CD8-positive, alpha-beta memory T cell (primary cell): ENCODE data around the gene VWA8. TPM values are rescaled to one million over a fixed set of nuclear protein-coding genes. Genes with fewer than 3 reads are reported as not detected.
A peak's percentile ranks its signal among the peaks of the same experiment; 100 is the strongest.

Experiments
- CTCF ChIA-PET: fragments of 350-600 bp; sonication (Branson Sonifier 250); formaldehyde crosslinking; loops from one replicate; lab custom pipeline; 2021; ENCODE audit warnings: antibody characterized with exemption; lab: Charles Lee
- POLR2A ChIA-PET: fragments of 350-600 bp; sonication (Branson Sonifier 250); formaldehyde crosslinking; loops from one replicate; lab custom pipeline; 2021; ENCODE audit warnings: antibody characterized with exemption; lab: Charles Lee
- DNase-seq, 5 donors: peaks; one replicate each; pipeline versions ENCODE4 v3.0.0 to v3.0.0-alpha.2; 2020 to 2022; ENCODE audit warnings: mixed read lengths in 1 of 5
- H3K27ac ChIP-seq: one replicate; pipeline ENCODE4 v1.7.0; 2013; ENCODE audit warnings: low read depth, mild to moderate bottlenecking, low read length, moderate library complexity
- H3K27me3 ChIP-seq: 2 replicates; pipeline ENCODE4 v1.7.0; 2013; ENCODE audit warnings: low read length, mild to moderate bottlenecking; ENCODE audit not compliant: insufficient read depth, poor library complexity, severe bottlenecking
- H3K36me3 ChIP-seq: 2 replicates; pipeline ENCODE4 v1.7.0; 2013; ENCODE audit warnings: mild to moderate bottlenecking, low read length, moderate library complexity; ENCODE audit not compliant: insufficient read depth
- H3K4me1 ChIP-seq: 2 replicates; pipeline ENCODE4 v1.7.0; 2013; ENCODE audit warnings: mild to moderate bottlenecking, low read length, moderate library complexity; ENCODE audit not compliant: insufficient read depth
- H3K4me3 ChIP-seq: 2 replicates; pipeline ENCODE4 v1.7.0; 2013; ENCODE audit warnings: mild to moderate bottlenecking, low read length
- H3K9me3 ChIP-seq: 2 replicates; pipeline ENCODE4 v1.7.0; 2013; ENCODE audit warnings: mild to moderate bottlenecking, low read length
- H3K27ac Mint-ChIP-seq, 8 donors: one replicate each; pipeline ENCODE4 v1.8.0; 2020 to 2021; ENCODE audit warnings: mixed read lengths in 8 of 8, mild to moderate bottlenecking in 6 of 8, inconsistent platforms in 3 of 8, moderate library complexity in 3 of 8
- H3K27me3 Mint-ChIP-seq, 2 donors: one replicate each; pipeline ENCODE4 v1.8.0; 2020 to 2021; ENCODE audit warnings: mixed read lengths in 2 of 2, mild to moderate bottlenecking in 1 of 2, moderate library complexity in 1 of 2
- H3K36me3 Mint-ChIP-seq, 3 donors: one replicate each; pipeline ENCODE4 v1.8.0; 2020 to 2021; ENCODE audit warnings: mixed read lengths in 3 of 3, inconsistent platforms in 1 of 3, mild to moderate bottlenecking in 1 of 3
- H3K4me1 Mint-ChIP-seq, 3 donors: one replicate each; pipeline ENCODE4 v1.8.0; 2020 to 2021; ENCODE audit warnings: mixed read lengths in 3 of 3, inconsistent platforms in 1 of 3, mild to moderate bottlenecking in 1 of 3
- H3K4me3 Mint-ChIP-seq, 7 donors: one replicate each; pipeline ENCODE4 v1.8.0; 2020 to 2021; ENCODE audit warnings: mixed read lengths in 7 of 7, mild to moderate bottlenecking in 6 of 7, moderate library complexity in 4 of 7, inconsistent platforms in 2 of 7
- H3K9me3 Mint-ChIP-seq, 5 donors: one replicate each; pipeline ENCODE4 v1.8.0; 2020 to 2022; ENCODE audit warnings: mixed read lengths in 5 of 5, mild to moderate bottlenecking in 3 of 5, moderate library complexity in 2 of 5, inconsistent platforms in 1 of 5
- polyA plus RNA-seq: library from polyadenylated mRNA; unstranded; fragments of 300-500 nt; fragmentation: Illumina TruSeq; gene quantifications from one replicate; pipeline ENCODE4 v1.2.3, GENCODE V29; 2021
- total RNA-seq, 2 experiments: library from RNA; stranded (reverse); gene quantifications; one replicate each; pipeline ENCODE4 v1.2.3, GENCODE V29; 2021

VWA8 gene
- total and polyA plus RNA-seq, 3 experiments from 2014 or later = 6.9 to 21.3 (median 21.2) TPM

DNA sequence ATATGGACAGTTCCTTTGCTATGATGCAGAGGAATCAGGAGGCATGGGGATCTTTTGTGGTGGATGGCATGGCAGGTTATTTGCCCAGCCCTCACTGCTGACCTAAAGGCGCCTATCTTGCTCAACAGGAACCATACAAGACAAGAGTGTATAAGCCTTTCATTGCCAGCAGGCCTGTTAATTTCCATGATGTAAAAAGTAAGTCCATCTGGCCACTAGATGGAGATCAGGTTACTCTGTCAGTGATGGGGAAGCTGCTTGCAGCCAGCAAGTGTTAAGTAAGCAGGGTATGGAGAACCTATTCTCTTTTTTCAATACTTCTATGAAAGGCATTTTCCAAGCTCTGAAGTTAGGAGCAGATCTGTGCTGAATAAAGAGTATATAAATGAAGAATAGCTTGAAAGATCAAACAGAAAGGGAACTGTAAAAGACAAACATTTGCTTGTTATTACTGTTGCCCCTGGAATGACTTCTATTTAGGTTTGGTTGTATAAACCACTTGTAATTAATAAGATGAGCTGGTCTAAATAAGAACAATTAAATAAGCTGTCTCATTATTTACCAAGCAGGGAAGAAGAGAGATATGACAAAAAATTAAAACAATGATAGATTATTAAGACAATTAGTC, 292.7 kb downstream of the VWA8 start:
- H3K27me3 Mint-ChIP-seq = no peaks in the 10 kb centered on the region
- H3K27ac ChIP-seq = no peak overlapping the region
- DNase-seq = peak in 4 of 5 donors; percentile 1 to 55 (median 32)
- CTCF ChIA-PET = interaction anchor here (0.7 to 3.7 kb wide), 10 partner anchors 9 to 448 kb away, joined by 3 to 27 read pairs (median 4); no protein-coding TSS in a partner anchor
- H3K9me3 ChIP-seq = no peaks in the 10 kb centered on the region
- no peaks in the 10 kb centered on the region for H3K4me1 Mint-ChIP-seq
- H3K4me1 ChIP-seq = no peaks in the 10 kb centered on the region
- H3K4me3 Mint-ChIP-seq = no peak overlapping the region
- peak overlapping the region in 1 of 8 donors; percentile 33 for H3K27ac Mint-ChIP-seq
- H3K36me3 ChIP-seq = peaks cover 3% of the 10 kb centered on the region
- POLR2A ChIA-PET = no interaction called here
- no peak overlapping the region for H3K4me3 ChIP-seq
- H3K9me3 Mint-ChIP-seq = no peaks in the 10 kb centered on the region
- H3K27me3 ChIP-seq = no peaks in the 10 kb centered on the region
- peaks cover 0 to 32% (median 6%) of the 10 kb centered on the region in 3 donors for H3K36me3 Mint-ChIP-seq

- H3K4me1 Mint-ChIP-seq = no peaks in the 10 kb centered on the region
- Histone ChIP-seq H3K27me3 (no peaks in the 10 kb centered on the region), H3K9me3 (no peaks in the 10 kb centered on the region), H3K4me3 (no peak overlapping the region), H3K27ac (no peak overlapping the region), H3K36me3 (peaks cover 3% of the 10 kb centered on the region), H3K4me1 (no peaks in the 10 kb centered on the region)
- no peak overlapping the region for H3K27ac Mint-ChIP-seq
- no peak overlapping the region for H3K4me3 Mint-ChIP-seq
- no peak for DNase-seq
- no peaks in the 10 kb centered on the region for H3K27me3 Mint-ChIP-seq
- no peaks in the 10 kb centered on the region for H3K9me3 Mint-ChIP-seq
- peaks cover 0 to 34% (median 6%) of the 10 kb centered on the region in 3 donors for H3K36me3 Mint-ChIP-seq
- CTCF ChIA-PET = interaction anchor here (1.2 to 3.7 kb wide), 2 partner anchors 13 to 446 kb away, joined by 3 to 27 read pairs; no protein-coding TSS in a partner anchor
- POLR2A ChIA-PET = no interaction called here
Observed at GRCh38 chr13:41666644-41667043, 294.3 kb downstream of the VWA8 start.

- Histone ChIP-seq H3K36me3 (no peaks in the 10 kb centered on the region), H3K9me3 (no peaks in the 10 kb centered on the region), H3K4me3 (no peak overlapping the region), H3K27me3 (no peaks in the 10 kb centered on the region), H3K4me1 (no peaks in the 10 kb centered on the region), H3K27ac (no peak overlapping the region)
- ChIA-PET POLR2A (no interaction called here), CTCF (interaction anchor here (0.6 kb wide), 1 partner anchor 316 kb away, joined by 3 read pairs; no protein-coding TSS in a partner anchor)
- no peaks in the 10 kb centered on the region for H3K9me3 Mint-ChIP-seq
- H3K4me1 Mint-ChIP-seq = no peaks in the 10 kb centered on the region
- no peaks in the 10 kb centered on the region for H3K27me3 Mint-ChIP-seq
- DNase-seq = no peak
- H3K27ac Mint-ChIP-seq = peak overlapping the region in 3 of 8 donors; percentile 7 to 72 (median 36)
- H3K36me3 Mint-ChIP-seq = peaks cover 0 to 20% (median 0%) of the 10 kb centered on the region in 3 donors
- H3K4me3 Mint-ChIP-seq = no peak overlapping the region
Observed at GRCh38 chr13:41660411-41660810, 300.5 kb downstream of the VWA8 start.

GRCh38 chr13:41658057-41658661, 302.8 kb downstream of the VWA8 start:
- CTCF ChIA-PET = interaction anchor here (1.4 kb wide), 1 partner anchor 454 kb away, joined by 3 read pairs; no protein-coding TSS in a partner anchor

DNA sequence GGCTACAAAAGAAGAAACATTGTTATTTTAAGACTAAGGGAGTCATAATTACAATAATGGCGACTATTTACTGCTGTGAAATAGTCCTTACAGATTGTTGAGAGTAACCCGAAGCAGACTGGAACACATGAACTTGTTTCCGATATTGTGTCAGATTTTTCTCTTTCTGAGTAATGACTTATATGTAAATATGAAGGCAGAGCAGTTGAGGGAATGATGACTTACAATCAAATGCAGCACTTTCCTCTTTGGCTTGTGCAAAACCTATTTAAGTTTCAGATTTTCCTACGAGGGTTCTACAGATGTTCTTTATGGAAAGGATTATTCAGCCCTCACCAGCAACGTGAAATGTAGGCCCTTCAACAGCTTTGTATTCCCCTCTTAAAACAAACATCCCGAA, 304.9 kb downstream of the VWA8 start:
- Mint-ChIP-seq H3K27ac (peak overlapping the region in 2 of 8 donors; percentile 7 to 15), H3K4me3 (no peak overlapping the region)

More at GRCh38 chr13:41658057-41658661, 302.8 kb downstream of the VWA8 start:
- Histone ChIP-seq H3K9me3 (no peaks in the 10 kb centered on the region), H3K27me3 (no peaks in the 10 kb centered on the region), H3K36me3 (no peaks in the 10 kb centered on the region), H3K4me3 (no peak overlapping the region), H3K4me1 (no peaks in the 10 kb centered on the region), H3K27ac (no peak overlapping the region)
- no peaks in the 10 kb centered on the region for H3K27me3 Mint-ChIP-seq
- H3K36me3 Mint-ChIP-seq = peaks cover 0 to 12% (median 0%) of the 10 kb centered on the region in 3 donors
- DNase-seq = no peak
- H3K4me1 Mint-ChIP-seq = no peaks in the 10 kb centered on the region
- peak overlapping the region in 1 of 8 donors; percentile 30 for H3K27ac Mint-ChIP-seq
- no peaks in the 10 kb centered on the region for H3K9me3 Mint-ChIP-seq
- POLR2A ChIA-PET = no interaction called here
- H3K4me3 Mint-ChIP-seq = no peak overlapping the region

DNA sequence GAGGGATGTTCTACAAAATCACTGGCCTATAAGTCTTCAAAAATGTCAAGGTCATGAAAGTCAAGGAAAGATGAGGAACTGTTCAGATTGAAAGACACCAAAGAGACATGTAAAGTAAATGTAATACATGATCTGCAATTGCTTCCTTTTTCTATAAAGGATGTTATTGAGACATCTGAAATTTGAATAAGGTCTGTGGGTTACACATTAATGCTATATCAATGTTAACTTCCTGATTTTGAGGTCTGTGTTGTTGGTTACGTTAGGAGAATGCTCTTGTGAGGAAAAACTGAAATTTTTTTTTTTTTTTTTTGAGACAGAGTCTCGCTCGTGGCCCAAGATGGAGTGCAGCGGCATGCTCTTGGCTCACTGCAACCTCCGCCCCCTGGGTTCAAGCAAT, 306.1 kb downstream of the VWA8 start:
- no peaks in the 10 kb centered on the region for H3K9me3 ChIP-seq
- no peaks in the 10 kb centered on the region for H3K36me3 Mint-ChIP-seq
- H3K4me1 Mint-ChIP-seq = peaks cover 0 to 5% (median 3%) of the 10 kb centered on the region in 3 donors
- ChIA-PET POLR2A (no interaction called here), CTCF (no interaction called here)
- H3K9me3 Mint-ChIP-seq = no peaks in the 10 kb centered on the region
- H3K4me3 ChIP-seq = no peak overlapping the region
- no peaks in the 10 kb centered on the region for H3K36me3 ChIP-seq
- H3K27me3 Mint-ChIP-seq = no peaks in the 10 kb centered on the region
- H3K4me1 ChIP-seq = no peaks in the 10 kb centered on the region
- H3K27ac Mint-ChIP-seq = peak overlapping the region in 1 of 8 donors; percentile 1
- no peak for DNase-seq
- no peak overlapping the region for H3K27ac ChIP-seq
- H3K27me3 ChIP-seq = no peaks in the 10 kb centered on the region
- no peak overlapping the region for H3K4me3 Mint-ChIP-seq

More for the DNA sequence above, 304.9 kb downstream of the VWA8 start:
- ChIA-PET CTCF (interaction anchor here (1.8 kb wide), 1 partner anchor 197 kb away, joined by 6 read pairs; no protein-coding TSS in a partner anchor), POLR2A (no interaction called here)
- Mint-ChIP-seq H3K36me3 (peaks cover 0 to 3% (median 0%) of the 10 kb centered on the region in 3 donors), H3K9me3 (no peaks in the 10 kb centered on the region), H3K27me3 (no peaks in the 10 kb centered on the region), H3K4me1 (peaks cover 0 to 5% (median 3%) of the 10 kb centered on the region in 3 donors)
- Histone ChIP-seq H3K27ac (no peak overlapping the region), H3K9me3 (no peaks in the 10 kb centered on the region), H3K4me1 (no peaks in the 10 kb centered on the region), H3K4me3 (no peak overlapping the region), H3K36me3 (no peaks in the 10 kb centered on the region), H3K27me3 (no peaks in the 10 kb centered on the region)
- DNase-seq = no peak

- Histone ChIP-seq H3K27me3 (no peaks in the 10 kb centered on the region), H3K36me3 (no peaks in the 10 kb centered on the region), H3K9me3 (no peaks in the 10 kb centered on the region), H3K4me3 (no peak overlapping the region), H3K4me1 (no peaks in the 10 kb centered on the region), H3K27ac (no peak overlapping the region)
- Mint-ChIP-seq H3K9me3 (no peaks in the 10 kb centered on the region), H3K27ac (no peak overlapping the region), H3K27me3 (no peaks in the 10 kb centered on the region), H3K4me3 (no peak overlapping the region), H3K36me3 (no peaks in the 10 kb centered on the region), H3K4me1 (peaks cover 0 to 5% (median 3%) of the 10 kb centered on the region in 3 donors)
- ChIA-PET POLR2A (interaction anchor here (0.6 to 1.3 kb wide), 2 partner anchors 189 to 354 kb away, joined by 5 to 6 read pairs; no protein-coding TSS in a partner anchor), CTCF (interaction anchor here (0.7 to 2.3 kb wide), 16 partner anchors 9 to 458 kb away, joined by 3 to 15 read pairs (median 4); no protein-coding TSS in a partner anchor)
- DNase-seq = peak in 4 of 5 donors; percentile 2 to 51 (median 26)
Observed at GRCh38 chr13:41652735-41653361, 308.1 kb downstream of the VWA8 start.
